WERI-Rb-1 (cell line): ENCODE results near the gene SLC41A2.

ENCODE experiments used
- DNase-seq: peaks from one replicate; pipeline ENCODE4 v3.0.0-alpha.2; 2020
- H3K27ac ChIP-seq: fragments of 250-450 bp; sonication (Bioruptor Pico); 2 replicates; pipeline ENCODE4 v1.5.1; 2020; ENCODE audit warnings: mild to moderate bottlenecking, moderate library complexity
- H3K27me3 ChIP-seq: fragments of 250-450 bp; sonication (Bioruptor Pico); 2 replicates; pipeline ENCODE4 v1.5.1; 2021; ENCODE audit warnings: mild to moderate bottlenecking, low read depth, moderate library complexity; ENCODE audit not compliant: insufficient read depth, severe bottlenecking
- H3K36me3 ChIP-seq: fragments of 250-450 bp; sonication (Bioruptor Pico); 2 replicates; pipeline ENCODE4 v1.5.1; 2020; ENCODE audit warnings: mild to moderate bottlenecking, moderate library complexity
- H3K4me3 ChIP-seq: 2 replicates; pipeline ENCODE4 v1.5.1; 2011; ENCODE audit warnings: low read depth, mild to moderate bottlenecking, control low read depth, low read length
- H3K9me3 ChIP-seq: fragments of 250-450 bp; sonication (Bioruptor Pico); 2 replicates; pipeline ENCODE4 v1.5.1; 2021; ENCODE audit warnings: mild to moderate bottlenecking, moderate library complexity; ENCODE audit not compliant: severe bottlenecking
- TF ChIP-seq, protein P1 (sequence below): IDR thresholded peaks from 2 replicates; pipeline ENCODE4 v1.5.1; 2011; ENCODE audit warnings: low read depth, mild to moderate bottlenecking, control low read depth, inconsistent platforms, low read length

The SLC41A2 gene

DNA sequence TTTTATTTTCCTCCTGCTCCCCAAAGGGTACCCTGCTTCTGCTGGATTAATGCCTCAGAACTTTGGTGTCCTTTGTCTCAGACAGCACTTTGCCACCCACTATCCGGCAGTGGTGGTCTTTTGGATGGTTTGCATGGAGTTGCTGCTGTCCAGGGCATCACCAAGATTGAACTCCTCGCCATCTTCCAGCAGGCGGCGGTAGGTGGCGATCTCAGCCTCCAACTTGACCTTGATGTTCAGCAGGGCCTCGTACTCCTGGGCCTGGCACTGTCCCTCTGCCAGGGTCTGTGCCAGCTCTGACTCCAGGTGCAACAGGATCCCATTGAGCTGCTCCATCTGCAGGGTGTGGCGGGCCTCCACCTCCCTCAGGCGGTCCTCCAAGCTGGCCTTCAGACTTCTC, 18.6 kb upstream of the SLC41A2 start:
- Histone ChIP-seq H3K27ac (no peak overlapping the region), H3K4me3 (no peak overlapping the region), H3K9me3 (no peaks in the 10 kb centered on the region), H3K36me3 (no peaks in the 10 kb centered on the region), H3K27me3 (no peaks in the 10 kb centered on the region)
- DNase-seq, result no peak
- TF ChIP-seq, protein P1, sequence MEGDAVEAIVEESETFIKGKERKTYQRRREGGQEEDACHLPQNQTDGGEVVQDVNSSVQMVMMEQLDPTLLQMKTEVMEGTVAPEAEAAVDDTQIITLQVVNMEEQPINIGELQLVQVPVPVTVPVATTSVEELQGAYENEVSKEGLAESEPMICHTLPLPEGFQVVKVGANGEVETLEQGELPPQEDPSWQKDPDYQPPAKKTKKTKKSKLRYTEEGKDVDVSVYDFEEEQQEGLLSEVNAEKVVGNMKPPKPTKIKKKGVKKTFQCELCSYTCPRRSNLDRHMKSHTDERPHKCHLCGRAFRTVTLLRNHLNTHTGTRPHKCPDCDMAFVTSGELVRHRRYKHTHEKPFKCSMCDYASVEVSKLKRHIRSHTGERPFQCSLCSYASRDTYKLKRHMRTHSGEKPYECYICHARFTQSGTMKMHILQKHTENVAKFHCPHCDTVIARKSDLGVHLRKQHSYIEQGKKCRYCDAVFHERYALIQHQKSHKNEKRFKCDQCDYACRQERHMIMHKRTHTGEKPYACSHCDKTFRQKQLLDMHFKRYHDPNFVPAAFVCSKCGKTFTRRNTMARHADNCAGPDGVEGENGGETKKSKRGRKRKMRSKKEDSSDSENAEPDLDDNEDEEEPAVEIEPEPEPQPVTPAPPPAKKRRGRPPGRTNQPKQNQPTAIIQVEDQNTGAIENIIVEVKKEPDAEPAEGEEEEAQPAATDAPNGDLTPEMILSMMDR, result no peak

DNA sequence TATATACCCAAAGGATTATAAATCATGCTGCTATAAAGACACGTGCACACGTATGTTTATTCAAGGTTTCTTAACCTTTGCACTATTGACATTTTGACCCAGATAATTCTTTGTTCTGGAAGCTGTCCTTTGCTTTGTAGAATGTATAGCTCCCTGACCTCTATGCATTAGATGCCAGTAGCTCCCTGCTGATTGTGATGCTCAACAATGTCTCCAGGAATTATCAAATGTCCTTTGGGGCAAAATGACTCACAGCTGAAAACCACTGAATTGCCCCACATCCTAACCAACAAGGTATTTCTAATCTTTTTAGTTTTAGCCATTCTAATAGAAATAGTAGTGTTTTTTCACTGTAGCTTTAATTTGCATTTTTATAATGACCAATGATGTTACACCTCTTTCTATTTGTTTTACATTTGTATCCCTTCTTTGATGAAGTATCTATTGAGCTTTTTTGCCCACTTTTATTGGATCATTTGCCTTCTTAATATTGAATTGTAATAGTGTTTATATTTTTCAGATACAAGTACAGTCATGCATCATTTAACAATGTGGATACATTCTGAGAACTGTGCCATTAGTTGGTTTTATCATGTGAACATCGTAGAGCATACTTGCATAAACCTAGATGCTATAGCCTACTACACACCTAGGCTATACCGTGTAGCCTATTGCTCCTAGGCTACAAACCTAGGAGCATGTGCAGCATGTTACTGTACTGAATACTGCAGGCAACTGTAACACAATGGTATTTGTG, 17.7 kb upstream of the SLC41A2 start:
- H3K27ac ChIP-seq, result no peak overlapping the region
- H3K36me3 ChIP-seq, result no peaks in the 10 kb centered on the region
- H3K27me3 ChIP-seq, result no peaks in the 10 kb centered on the region
- no peak for DNase-seq
- H3K4me3 ChIP-seq, result no peak overlapping the region
- H3K9me3 ChIP-seq, result no peaks in the 10 kb centered on the region
- TF ChIP-seq, protein P1, result no peak

DNA sequence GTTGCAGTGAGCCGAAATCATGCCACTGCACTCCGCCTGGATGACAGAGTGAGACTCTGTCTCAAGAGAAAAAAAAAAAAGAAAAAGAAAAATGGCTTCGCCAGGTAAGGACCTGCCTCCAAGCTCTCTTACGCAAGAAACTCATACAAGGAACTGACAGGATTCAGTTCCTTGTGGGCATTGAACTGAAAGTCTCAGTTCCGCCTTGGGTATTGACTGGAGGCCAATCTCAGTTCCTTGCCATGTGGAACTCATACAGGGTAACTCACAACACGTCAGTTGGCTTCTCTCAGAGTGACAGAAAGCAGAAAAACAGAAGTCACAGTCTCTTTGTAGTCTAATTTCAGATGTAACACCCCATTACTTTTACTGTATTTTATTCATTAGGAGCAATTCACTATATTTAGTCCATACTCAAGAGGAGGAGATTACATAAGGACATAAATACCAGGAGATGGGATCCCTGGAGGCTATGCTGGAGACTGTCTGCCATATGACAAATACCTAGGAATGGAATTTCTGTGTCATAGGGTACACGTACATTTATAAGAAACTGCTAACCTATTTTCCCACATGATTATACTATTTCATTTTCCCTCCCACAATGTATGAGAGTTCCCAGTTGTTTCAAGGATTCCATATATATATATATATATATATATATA, 16.7 kb upstream of the SLC41A2 start:
- no peak for DNase-seq
- no peaks in the 10 kb centered on the region for H3K9me3 ChIP-seq
- H3K4me3 ChIP-seq, result no peak overlapping the region
- H3K27me3 ChIP-seq, result no peaks in the 10 kb centered on the region
- H3K36me3 ChIP-seq, result no peaks in the 10 kb centered on the region
- H3K27ac ChIP-seq, result no peak overlapping the region
- TF ChIP-seq, protein P1, result no peak

DNA sequence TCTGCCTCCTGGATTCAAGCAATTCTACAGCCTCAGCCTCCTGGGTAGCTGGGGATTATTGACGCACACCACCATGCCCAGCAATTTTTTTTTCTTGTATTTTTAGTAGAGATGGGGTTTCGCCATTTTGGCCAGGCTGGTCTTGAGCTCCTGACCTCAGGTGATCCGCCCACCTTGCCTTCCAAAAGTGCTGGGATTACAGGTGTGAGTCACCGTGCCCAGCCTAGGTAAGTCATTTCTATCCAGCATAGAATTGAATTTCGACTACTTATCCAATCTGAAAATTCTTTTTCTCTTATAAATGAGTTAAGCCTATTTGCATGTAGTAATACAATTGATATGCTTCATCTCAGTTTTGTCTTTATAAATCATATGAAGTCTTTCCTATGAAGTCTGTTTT, 15.2 kb upstream of the SLC41A2 start:
- DNase-seq, result no peak
- no peaks in the 10 kb centered on the region for H3K27me3 ChIP-seq
- no peaks in the 10 kb centered on the region for H3K36me3 ChIP-seq
- TF ChIP-seq, protein P1, result no peak
- H3K4me3 ChIP-seq, result no peak overlapping the region
- no peak overlapping the region for H3K27ac ChIP-seq
- no peaks in the 10 kb centered on the region for H3K9me3 ChIP-seq

DNA sequence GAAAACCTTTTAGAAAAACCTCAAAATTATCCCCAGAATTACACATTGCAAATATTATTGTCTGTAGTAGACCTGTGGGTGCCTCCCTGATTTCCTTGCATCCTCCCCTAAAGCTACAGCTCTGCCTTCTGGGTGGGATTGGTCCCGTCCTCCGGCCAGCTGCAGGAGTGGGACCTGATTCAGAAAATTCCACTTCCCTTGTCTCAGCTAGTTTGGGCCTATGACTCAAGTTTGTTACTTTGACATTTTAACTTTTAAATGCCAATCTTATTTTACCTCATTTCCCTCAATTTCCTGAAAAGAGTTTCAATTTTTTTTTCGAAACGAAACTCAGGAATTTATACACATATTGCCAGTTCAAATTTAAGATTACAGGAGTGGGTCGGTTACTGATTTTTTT, 13.2 kb upstream of the SLC41A2 start:
- H3K9me3 ChIP-seq, result no peaks in the 10 kb centered on the region
- no peak overlapping the region for H3K4me3 ChIP-seq
- TF ChIP-seq, protein P1, result no peak
- H3K36me3 ChIP-seq, result no peaks in the 10 kb centered on the region
- no peaks in the 10 kb centered on the region for H3K27me3 ChIP-seq
- DNase-seq, result no peak
- H3K27ac ChIP-seq, result no peak overlapping the region

DNA sequence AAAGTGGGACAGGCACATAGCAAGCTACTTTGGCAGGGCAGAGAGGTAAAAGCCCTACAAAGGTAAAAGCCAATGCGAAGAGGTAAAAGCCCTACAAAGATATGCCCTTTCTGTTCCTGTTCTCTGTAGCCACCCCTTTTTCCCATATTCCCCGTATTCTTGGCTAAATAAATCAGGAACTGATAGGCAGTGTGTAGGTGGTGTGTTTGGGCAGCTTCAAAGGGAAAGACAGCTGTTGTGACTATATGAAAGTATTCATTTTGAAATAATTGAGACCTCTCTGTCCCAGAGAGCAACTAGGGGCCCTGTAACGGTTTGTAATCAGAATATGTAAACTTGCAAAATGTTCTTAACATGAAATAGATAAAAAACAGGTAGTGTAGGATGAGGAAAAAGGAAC, 11.3 kb upstream of the SLC41A2 start:
- H3K9me3 ChIP-seq, result peaks cover 3% of the 10 kb centered on the region
- no peak overlapping the region for H3K4me3 ChIP-seq
- H3K27ac ChIP-seq, result no peak overlapping the region
- H3K27me3 ChIP-seq, result no peaks in the 10 kb centered on the region
- no peaks in the 10 kb centered on the region for H3K36me3 ChIP-seq
- TF ChIP-seq, protein P1, result no peak
- DNase-seq, result no peak
